Measurements from ENCODE around the gene SULT1C4.
"Not testable (repeated sequence)": the region's sequence is repeated elsewhere in the genome, so short reads cannot be mapped to it uniquely, and the experiment has no call there.

Gene SULT1C4

GRCh38 chr2:108377815-108378630, at the start of gene SULT1C4:
SULT1C4 (plus strand) TSS chr2:108377954; CDS start chr2:108378338, 384 bp downstream.
- no peak for DNase-seq

- no peak for DNase-seq
Measured at GRCh38 chr2:108329771-108330170, 48.0 kb upstream of the SULT1C4 start.

GRCh38 chr2:108330979-108331378, 46.8 kb upstream of the SULT1C4 start:
- DNase-seq = no peak

- no peak for DNase-seq
Measured at GRCh38 chr2:108345951-108346350, 31.8 kb upstream of the SULT1C4 start.

GRCh38 chr2:108346827-108347226, 30.9 kb upstream of the SULT1C4 start:
- DNase-seq = no peak

- no peak for DNase-seq
Measured at GRCh38 chr2:108347786-108348185, 30.0 kb upstream of the SULT1C4 start.

- no peak for DNase-seq
Measured at GRCh38 chr2:108348816-108349570, 28.8 kb upstream of the SULT1C4 start.

GRCh38 chr2:108349571-108349928, 28.2 kb upstream of the SULT1C4 start:
- DNase-seq = no peak

GRCh38 chr2:108351889-108352288, 25.9 kb upstream of the SULT1C4 start:
- no peak for DNase-seq

- no peak for DNase-seq
Measured at GRCh38 chr2:108354136-108354535, 23.6 kb upstream of the SULT1C4 start.

GRCh38 chr2:108355906-108356734, 21.6 kb upstream of the SULT1C4 start:
- DNase-seq = no peak

GRCh38 chr2:108359336-108359735, 18.4 kb upstream of the SULT1C4 start:
- DNase-seq = not testable (repeated sequence)

- DNase-seq = no peak
Measured at GRCh38 chr2:108360776-108361468, 16.8 kb upstream of the SULT1C4 start.

GRCh38 chr2:108363024-108363907, 14.5 kb upstream of the SULT1C4 start:
- no peak for DNase-seq

- no peak for DNase-seq
Measured at GRCh38 chr2:108363908-108364225, 13.9 kb upstream of the SULT1C4 start.

- DNase-seq = no peak
Measured at GRCh38 chr2:108364676-108365297, 13.0 kb upstream of the SULT1C4 start.

- no peak for DNase-seq
Measured at GRCh38 chr2:108365656-108366055, 12.1 kb upstream of the SULT1C4 start.

GRCh38 chr2:108367014-108367413, 10.7 kb upstream of the SULT1C4 start:
- DNase-seq = no peak

- DNase-seq = no peak
Measured at GRCh38 chr2:108367561-108368175, 10.1 kb upstream of the SULT1C4 start.

GRCh38 chr2:108369153-108369552, 8.6 kb upstream of the SULT1C4 start:
- no peak for DNase-seq

- no peak for DNase-seq
Measured at GRCh38 chr2:108370080-108370479, 7.7 kb upstream of the SULT1C4 start.
